Measurements from ENCODE around the gene AUTS2. TPM values are rescaled to one million over a fixed set of nuclear protein-coding genes. Genes with fewer than 3 reads are reported as not detected.

Gene AUTS2
- total and polyA plus RNA-seq, 4 donors: 4.9 to 24.4 (median 7.0) TPM

GRCh38 chr7:70352906-70353305 is 754.6 kb downstream of the AUTS2 start:
- H3K36me3 ChIP-seq (ENCODE audit: control insufficient read depth in 4 of 4, insufficient read depth in 3 of 4, low read depth in 1 of 4, low read length in 3 of 4): no peaks in the 10 kb centered on the region
- no peak overlapping the region for H3K9ac ChIP-seq (ENCODE audit: low read depth in 1 of 2, low read length in 2 of 2)
- H3K4me3 ChIP-seq (ENCODE audit: low read depth in 1 of 3, low read length in 3 of 3): no peak overlapping the region
- H3K4me1 ChIP-seq (ENCODE audit: control insufficient read depth in 4 of 4, insufficient read depth in 4 of 4, low read length in 3 of 4): no peaks in the 10 kb centered on the region
- H3K27me3 ChIP-seq (ENCODE audit: control insufficient read depth in 4 of 4, insufficient read depth in 4 of 4, low read length in 3 of 4): no peaks in the 10 kb centered on the region
- TF ChIP-seq HNF4A (conservative IDR thresholded peaks at IDR 0.05) (no peak), MAX (IDR thresholded peaks at IDR 0.05) (no peak), FOXA2 (IDR thresholded peaks at IDR 0.05) (no peak)
- H3K27ac ChIP-seq (ENCODE audit: low read depth in 1 of 2, low read length in 2 of 2): no peak overlapping the region
- no peak for DNase-seq (ENCODE audit: low spot score)
- H3K9me3 ChIP-seq (ENCODE audit: control insufficient read depth in 4 of 4, low read length in 3 of 4): no peaks in the 10 kb centered on the region
- 95% methylated on average over 2 of the region's 2 CpGs for WGBS

GRCh38 chr7:70353330-70353945 is 755.2 kb downstream of the AUTS2 start:
- Histone ChIP-seq H3K27ac (ENCODE audit: low read depth in 1 of 2, low read length in 2 of 2) (no peak overlapping the region), H3K9me3 (ENCODE audit: control insufficient read depth in 4 of 4, low read length in 3 of 4) (no peaks in the 10 kb centered on the region), H3K36me3 (ENCODE audit: control insufficient read depth in 4 of 4, insufficient read depth in 3 of 4, low read depth in 1 of 4, low read length in 3 of 4) (no peaks in the 10 kb centered on the region), H3K9ac (ENCODE audit: low read depth in 1 of 2, low read length in 2 of 2) (no peak overlapping the region), H3K4me1 (ENCODE audit: control insufficient read depth in 4 of 4, insufficient read depth in 4 of 4, low read length in 3 of 4) (no peaks in the 10 kb centered on the region), H3K4me3 (ENCODE audit: low read depth in 1 of 3, low read length in 3 of 3) (no peak overlapping the region), H3K27me3 (ENCODE audit: control insufficient read depth in 4 of 4, insufficient read depth in 4 of 4, low read length in 3 of 4) (no peaks in the 10 kb centered on the region)
- no peak for DNase-seq (ENCODE audit: low spot score)
- WGBS: 90% methylated on average over 2 of the region's 2 CpGs
- no peak for TF ChIP-seq ZBTB33 (IDR thresholded peaks at IDR 0.05)
- TF ChIP-seq RAD21 (IDR thresholded peaks at IDR 0.05): no peak
- TF ChIP-seq EGR1 (IDR thresholded peaks at IDR 0.05; ENCODE audit: low read depth in 2 of 2): no peak
- no peak for TF ChIP-seq CTCF (IDR thresholded peaks at IDR 0.05; ENCODE audit: low read depth, low read length, missing input control)
- no peak for TF ChIP-seq RXRA (IDR thresholded peaks at IDR 0.05)
- TF ChIP-seq REST (IDR thresholded peaks at IDR 0.05): no peak
- no peak for TF ChIP-seq HNF4G (IDR thresholded peaks at IDR 0.05)
- TF ChIP-seq YY1 (IDR thresholded peaks at IDR 0.05): no peak
- no peak for TF ChIP-seq JUND (IDR thresholded peaks at IDR 0.05)
- no peak for TF ChIP-seq ATF3 (IDR thresholded peaks at IDR 0.05)
- TF ChIP-seq FOXA1 (IDR thresholded peaks at IDR 0.05): no peak
- no peak for TF ChIP-seq MAX (IDR thresholded peaks at IDR 0.05)
- no peak for TF ChIP-seq FOXA2 (IDR thresholded peaks at IDR 0.05)
- TF ChIP-seq SP1 (IDR thresholded peaks at IDR 0.05): no peak
- no peak for TF ChIP-seq GABPA (IDR thresholded peaks at IDR 0.05 in 1 of 2, conservative IDR thresholded peaks at IDR 0.05 in 1 of 2)
- TF ChIP-seq TAF1 (conservative IDR thresholded peaks at IDR 0.05): no peak
